HEK293T (cell line): ENCODE measurements around the gene GHITM.
A peak's percentile ranks its signal among the peaks of the same experiment; 100 is the strongest.

Experiments
- CTCF ChIA-PET: fragments of 350-600 bp; formaldehyde crosslinking; extraction: SDS; loops from one replicate; lab custom pipeline; 2021; ENCODE audit warnings: antibody characterized with exemption, inconsistent platforms; lab: Yijun Ruan, JAX
- POLR2A ChIA-PET: fragments of 350-600 bp; formaldehyde crosslinking; extraction: SDS; loops from one replicate; lab custom pipeline; 2020; ENCODE audit warnings: antibody characterized with exemption, inconsistent platforms; lab: Yijun Ruan, JAX
- DNase-seq: peaks from one replicate; pipeline ENCODE4 v3.0.0; 2012; ENCODE audit warnings: mixed read lengths; ENCODE audit errors: extremely low spot score
- ARNT ChIP-seq: fragments of 450-650 bp; IDR thresholded peaks from 2 replicates; pipeline ENCODE4 v1.6.1; 2017; ENCODE audit warnings: mild to moderate bottlenecking
- BHLHE40 ChIP-seq: fragments of 450-650 bp; IDR thresholded peaks from 2 replicates; pipeline ENCODE4 v1.6.1; 2016; ENCODE audit warnings: mild to moderate bottlenecking, moderate library complexity, borderline replicate concordance
- CTBP1 ChIP-seq: fragments of 450-650 bp; IDR thresholded peaks from 2 replicates; pipeline ENCODE4 v1.6.1; 2016; ENCODE audit warnings: borderline replicate concordance
- ELF4 ChIP-seq: fragments of 450-650 bp; IDR thresholded peaks from 2 replicates; pipeline ENCODE4 v1.6.1; 2017; ENCODE audit warnings: antibody characterized with exemption
- FOXA1 ChIP-seq: fragments of 450-650 bp; IDR thresholded peaks from 2 replicates; pipeline ENCODE4 v1.6.1; 2016; ENCODE audit warnings: mild to moderate bottlenecking
- FOXK2 ChIP-seq: fragments of 450-650 bp; IDR thresholded peaks from 2 replicates; pipeline ENCODE4 v1.6.1; 2016; ENCODE audit warnings: mild to moderate bottlenecking
- FOXM1 ChIP-seq: fragments of 450-650 bp; IDR thresholded peaks from 2 replicates; pipeline ENCODE4 v1.6.1; 2017; ENCODE audit warnings: mild to moderate bottlenecking, borderline replicate concordance
- HDGF ChIP-seq: fragments of 450-650 bp; IDR thresholded peaks from 2 replicates; pipeline ENCODE4 v1.6.1; 2017; ENCODE audit warnings: antibody characterized with exemption, borderline replicate concordance
- L3MBTL2 ChIP-seq: fragments of 450-650 bp; conservative IDR thresholded peaks from 2 replicates; pipeline ENCODE4 v1.6.1; 2016; ENCODE audit warnings: mild to moderate bottlenecking
- LEF1 ChIP-seq: fragments of 450-650 bp; IDR thresholded peaks from 2 replicates; pipeline ENCODE4 v1.6.1; 2017; ENCODE audit warnings: mild to moderate bottlenecking, borderline replicate concordance
- NFRKB ChIP-seq: fragments of 450-650 bp; IDR thresholded peaks from 2 replicates; pipeline ENCODE4 v1.6.1; 2016; ENCODE audit warnings: mild to moderate bottlenecking, moderate library complexity
- SP1 ChIP-seq: fragments of 450-650 bp; IDR thresholded peaks from 2 replicates; pipeline ENCODE4 v1.6.1; 2017
- SUZ12 ChIP-seq: fragments of 450-650 bp; IDR thresholded peaks from 2 replicates; pipeline ENCODE4 v1.6.1; 2016; ENCODE audit warnings: mild to moderate bottlenecking
- TARDBP ChIP-seq: fragments of 450-650 bp; IDR thresholded peaks from 2 replicates; pipeline ENCODE4 v1.6.1; 2016
- ZNF384 ChIP-seq: fragments of 450-650 bp; IDR thresholded peaks from 2 replicates; pipeline ENCODE4 v1.6.1; 2016
- TF ChIP-seq, protein P1 (sequence below): fragments of 450-650 bp; IDR thresholded peaks from 2 replicates; pipeline ENCODE4 v1.6.1; 2016

Gene GHITM

DNA sequence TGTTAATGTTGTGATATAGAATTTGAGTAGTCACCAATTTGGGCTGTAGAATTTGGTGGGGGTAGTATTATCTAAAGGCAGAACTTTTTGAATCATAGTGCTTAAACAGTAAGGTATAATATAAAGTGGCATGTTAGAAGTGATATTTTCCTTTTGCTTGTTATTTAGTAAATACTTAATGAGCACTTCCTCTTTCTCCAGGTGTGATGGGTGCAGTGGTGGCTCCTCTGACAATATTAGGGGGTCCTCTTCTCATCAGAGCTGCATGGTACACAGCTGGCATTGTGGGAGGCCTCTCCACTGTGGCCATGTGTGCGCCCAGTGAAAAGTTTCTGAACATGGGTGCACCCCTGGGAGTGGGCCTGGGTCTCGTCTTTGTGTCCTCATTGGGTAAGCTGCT is 10.5 kb downstream of the GHITM start:
- no peak for TF ChIP-seq CTBP1
- no peak for TF ChIP-seq ARNT
- no peak for TF ChIP-seq BHLHE40
- TF ChIP-seq NFRKB: no peak
- TF ChIP-seq ELF4: no peak
- no peak for TF ChIP-seq L3MBTL2
- no peak for TF ChIP-seq ZNF384
- no peak for TF ChIP-seq FOXM1
- TF ChIP-seq HDGF: no peak
- TF ChIP-seq, protein P1, sequence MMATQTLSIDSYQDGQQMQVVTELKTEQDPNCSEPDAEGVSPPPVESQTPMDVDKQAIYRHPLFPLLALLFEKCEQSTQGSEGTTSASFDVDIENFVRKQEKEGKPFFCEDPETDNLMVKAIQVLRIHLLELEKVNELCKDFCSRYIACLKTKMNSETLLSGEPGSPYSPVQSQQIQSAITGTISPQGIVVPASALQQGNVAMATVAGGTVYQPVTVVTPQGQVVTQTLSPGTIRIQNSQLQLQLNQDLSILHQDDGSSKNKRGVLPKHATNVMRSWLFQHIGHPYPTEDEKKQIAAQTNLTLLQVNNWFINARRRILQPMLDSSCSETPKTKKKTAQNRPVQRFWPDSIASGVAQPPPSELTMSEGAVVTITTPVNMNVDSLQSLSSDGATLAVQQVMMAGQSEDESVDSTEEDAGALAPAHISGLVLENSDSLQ: no peak
- no peak for TF ChIP-seq SUZ12
- TF ChIP-seq TARDBP: no peak
- no peak for TF ChIP-seq LEF1
- TF ChIP-seq SP1: no peak
- DNase-seq: no peak
- ChIA-PET POLR2A (no interaction called here), CTCF (interaction anchor here (0.6 to 0.8 kb wide), 3 partner anchors 15 to 606 kb away, joined by 3 read pairs; no protein-coding TSS in a partner anchor)

DNA sequence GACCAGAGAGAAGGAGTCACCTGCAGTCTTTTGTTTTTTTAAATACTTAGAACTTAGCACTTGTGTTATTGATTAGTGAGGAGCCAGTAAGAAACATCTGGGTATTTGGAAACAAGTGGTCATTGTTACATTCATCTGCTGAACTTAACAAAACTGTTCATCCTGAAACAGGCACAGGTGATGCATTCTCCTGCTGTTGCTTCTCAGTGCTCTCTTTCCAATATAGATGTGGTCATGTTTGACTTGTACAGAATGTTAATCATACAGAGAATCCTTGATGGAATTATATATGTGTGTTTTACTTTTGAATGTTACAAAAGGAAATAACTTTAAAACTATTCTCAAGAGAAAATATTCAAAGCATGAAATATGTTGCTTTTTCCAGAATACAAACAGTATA is 13.5 kb downstream of the GHITM start:
- DNase-seq: no peak
- ChIA-PET CTCF (no interaction called here), POLR2A (no interaction called here)
- no peak for TF ChIP-seq ARNT
- TF ChIP-seq, protein P1: no peak
- TF ChIP-seq SUZ12: no peak
- no peak for TF ChIP-seq FOXK2
- no peak for TF ChIP-seq CTBP1
- no peak for TF ChIP-seq FOXM1

DNA sequence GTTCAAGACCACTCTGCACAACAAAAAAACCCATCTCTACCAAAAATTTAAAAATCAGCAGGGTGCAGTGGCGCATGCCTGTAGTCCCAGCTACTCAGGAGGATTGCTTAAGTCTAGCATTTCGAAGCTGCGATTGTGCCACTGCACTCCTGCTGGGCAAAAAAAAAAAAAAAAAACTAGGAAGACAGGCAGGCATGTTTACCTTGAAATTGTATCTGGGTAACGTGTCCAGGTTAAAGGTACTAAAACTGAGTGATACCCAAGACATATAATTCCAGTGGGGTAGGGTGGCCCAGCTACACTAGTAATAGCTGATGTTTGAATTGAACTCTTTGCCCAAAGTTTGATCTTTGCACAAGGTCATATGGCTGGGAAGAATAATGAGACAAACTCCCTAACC is 16.2 kb downstream of the GHITM start:
- TF ChIP-seq ZNF384 (0 out of 2 replicates have a peak, but pooled peaks have one; percentile 29), TARDBP (no peak)
- POLR2A ChIA-PET: no interaction called here
- CTCF ChIA-PET: no interaction called here
- DNase-seq: no peak

DNA sequence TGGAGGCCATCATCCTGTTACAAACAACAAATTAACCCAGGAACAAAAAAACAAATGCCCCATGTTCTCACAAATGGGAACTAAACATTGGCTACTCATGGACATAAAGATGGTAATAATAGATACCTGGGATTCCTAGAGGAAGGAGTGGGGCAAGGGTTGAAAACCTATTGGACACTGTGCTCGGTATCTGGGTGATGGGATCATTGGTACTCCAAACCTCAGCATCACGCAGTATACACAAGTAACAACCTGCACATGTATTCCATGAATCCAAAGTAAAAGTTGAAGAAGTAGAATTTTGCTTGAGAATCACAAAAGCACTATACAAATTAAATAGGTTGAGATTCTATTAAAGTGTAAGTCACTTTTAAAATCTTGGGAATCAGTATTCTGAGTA is 16.7 kb downstream of the GHITM start:
- ChIA-PET CTCF (interaction anchor here (1.2 kb wide), 1 partner anchor 8 kb away, joined by 4 read pairs; no protein-coding TSS in a partner anchor), POLR2A (no interaction called here)
- DNase-seq: no peak
- no peak for TF ChIP-seq FOXA1
- TF ChIP-seq BHLHE40: no peak
- no peak for TF ChIP-seq TARDBP
- TF ChIP-seq CTBP1: no peak
- TF ChIP-seq NFRKB: no peak
- no peak for TF ChIP-seq FOXK2
- TF ChIP-seq FOXM1: no peak
- no peak for TF ChIP-seq SP1

DNA sequence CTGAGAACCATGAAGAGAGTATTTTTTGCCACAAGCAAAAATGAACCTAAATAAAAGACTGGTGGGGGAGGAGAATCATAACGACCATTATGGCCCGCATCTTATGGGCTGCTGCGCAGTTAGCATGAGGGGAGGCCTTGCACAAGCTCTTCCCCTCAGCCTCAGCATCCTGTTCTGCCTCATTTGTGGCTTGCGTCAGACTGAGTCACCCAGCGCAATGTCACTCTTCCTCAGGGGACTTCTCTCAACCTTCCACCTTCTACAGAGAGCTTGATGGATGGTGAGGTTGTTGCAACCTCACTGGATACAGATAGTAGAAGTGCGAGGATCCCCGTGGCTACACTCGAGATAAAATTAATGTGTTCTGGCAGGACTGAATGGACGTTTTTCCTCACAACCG is 17.5 kb downstream of the GHITM start:
- CTCF ChIA-PET: interaction anchor here (1.2 kb wide), 1 partner anchor 9 kb away, joined by 4 read pairs; no protein-coding TSS in a partner anchor
- TF ChIP-seq ELF4 (no peak), TARDBP (no peak), SUZ12 (no peak), L3MBTL2 (no peak), ZNF384 (no peak), FOXA1 (no peak), ARNT (no peak), LEF1 (no peak), SP1 (no peak), BHLHE40 (no peak), HDGF (no peak), NFRKB (no peak)
- TF ChIP-seq, protein P1: no peak
- DNase-seq: no peak
- POLR2A ChIA-PET: no interaction called here

DNA sequence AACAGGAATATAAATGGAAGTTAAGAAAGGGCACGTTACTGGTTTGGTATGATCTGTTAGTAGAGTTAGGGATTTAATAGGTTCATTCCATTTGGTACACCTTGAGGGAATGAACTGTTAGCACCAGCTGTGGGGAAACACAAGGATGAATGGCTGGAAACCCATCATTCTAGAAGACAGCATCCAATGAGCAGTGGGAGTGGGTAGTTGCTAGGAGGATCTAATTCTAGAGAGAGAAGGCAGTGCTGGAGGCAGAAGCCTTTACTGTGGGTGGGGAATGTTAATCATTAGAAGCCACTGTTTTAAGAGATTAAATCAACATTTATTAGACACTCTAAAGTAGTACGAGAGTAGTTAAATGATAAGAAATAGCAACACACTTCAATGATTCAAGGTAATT is 18.8 kb downstream of the GHITM start:
- CTCF ChIA-PET: no interaction called here

More for the DNA sequence above, 18.8 kb downstream of the GHITM start:
- POLR2A ChIA-PET: no interaction called here
- no peak for DNase-seq
- TF ChIP-seq, protein P1: peak; percentile 39; the same call in 1 of the 2 replicates
- no peak for TF ChIP-seq LEF1
